WTC11 (cell line): ENCODE measurements around the gene DCAF8L2. TPM values are rescaled to one million over a fixed set of nuclear protein-coding genes. Genes with fewer than 3 reads are reported as not detected.

Experiments used
- ATAC-seq: fragments of 200-7000 bp; cut with Tn5 transposase; 2 replicates; pipeline ENCODE4 v1.10.0; 2021; ENCODE audit warnings: mild to moderate bottlenecking, moderate library complexity
- CTCF ChIA-PET: fragments of 300-600 bp; sonication (Branson Sonifier 250); formaldehyde crosslinking; loops from one replicate; lab custom pipeline; 2021; ENCODE audit warnings: antibody characterized with exemption; lab: Charles Lee
- POLR2A ChIA-PET: fragments of 350-600 bp; sonication (Branson Sonifier 250); formaldehyde crosslinking; loops from one replicate; lab custom pipeline; 2021; ENCODE audit warnings: antibody characterized with exemption; lab: Charles Lee
- DNase-seq: peaks from one replicate; pipeline ENCODE4 v3.0.0; 2021; ENCODE audit warnings: low spot score
- H3K27ac Mint-ChIP-seq: 2 replicates; pipeline ENCODE4 v1.8.0; 2021; ENCODE audit warnings: mixed read lengths
- H3K27me3 Mint-ChIP-seq: 2 replicates; pipeline ENCODE4 v1.8.0; 2021; ENCODE audit warnings: low read depth, mild to moderate bottlenecking, moderate library complexity, mixed read lengths
- H3K36me3 Mint-ChIP-seq: 2 replicates; pipeline ENCODE4 v1.8.0; 2021; ENCODE audit warnings: mixed read lengths
- H3K4me1 Mint-ChIP-seq: 2 replicates; pipeline ENCODE4 v1.8.0; 2022; ENCODE audit warnings: mixed read lengths
- H3K4me3 Mint-ChIP-seq: 2 replicates; pipeline ENCODE4 v1.8.0; 2021; ENCODE audit warnings: mild to moderate bottlenecking, moderate library complexity, mixed read lengths
- H3K9me3 Mint-ChIP-seq: 2 replicates; pipeline ENCODE4 v1.8.0; 2021; ENCODE audit warnings: mixed read lengths
- EMX1 ChIP-seq: fragments of 250-450 bp; sonication (Bioruptor Pico); IDR thresholded peaks from 2 replicates; pipeline ENCODE4 v1.8.0; 2021; ENCODE audit warnings: mild to moderate bottlenecking
- ETV6 ChIP-seq: sonication (generic); formaldehyde crosslinking; IDR thresholded peaks from 2 replicates; pipeline ENCODE4 v1.8.1; 2022; ENCODE audit warnings: mild to moderate bottlenecking, missing genetic modification reagents
- IRF2 ChIP-seq: sonication (generic); formaldehyde crosslinking; IDR thresholded peaks from 2 replicates; pipeline ENCODE4 v1.8.0; 2022; ENCODE audit warnings: low read depth, missing genetic modification reagents, borderline replicate concordance
- MYBL2 ChIP-seq: sonication (generic); formaldehyde crosslinking; IDR thresholded peaks from 2 replicates; pipeline ENCODE4 v1.8.1; 2023; ENCODE audit warnings: mild to moderate bottlenecking, moderate library complexity, missing genetic modification reagents
- SP1 ChIP-seq: sonication (generic); formaldehyde crosslinking; conservative IDR thresholded peaks from 2 replicates; pipeline ENCODE4 v1.8.1; 2022; ENCODE audit warnings: missing genetic modification reagents
- TEAD4 ChIP-seq: sonication (generic); formaldehyde crosslinking; IDR thresholded peaks from 2 replicates; pipeline ENCODE4 v1.8.0; 2022; ENCODE audit warnings: mild to moderate bottlenecking, missing genetic modification reagents
- ZNF121 ChIP-seq: sonication (generic); formaldehyde crosslinking; IDR thresholded peaks from 2 replicates; pipeline ENCODE4 v1.8.0; 2023; ENCODE audit warnings: missing genetic modification reagents
- ZNF138 ChIP-seq: sonication (generic); formaldehyde crosslinking; conservative IDR thresholded peaks from 2 replicates; pipeline ENCODE4 v1.8.1; 2022; ENCODE audit warnings: mild to moderate bottlenecking, moderate library complexity, missing genetic modification reagents
- ZNF396 ChIP-seq: fragments of 250-450 bp; sonication (Bioruptor Pico); IDR thresholded peaks from 2 replicates; pipeline ENCODE4 v1.8.0; 2021; ENCODE audit warnings: mild to moderate bottlenecking, moderate library complexity, borderline replicate concordance
- total RNA-seq: library from RNA; stranded (reverse); gene quantifications from 3 replicates; pipeline ENCODE4 v1.2.3, GENCODE V29; 2021
- TF ChIP-seq, protein P1 (sequence below): sonication (generic); formaldehyde crosslinking; IDR thresholded peaks from 2 replicates; pipeline ENCODE4 v1.8.0; 2023; ENCODE audit warnings: missing genetic modification reagents
- TF ChIP-seq, protein P2 (sequence below): fragments of 200-600 bp; IDR thresholded peaks from 2 replicates; pipeline ENCODE4 v1.8.0; 2022; ENCODE audit warnings: antibody characterized with exemption
- TF ChIP-seq, protein P3 (sequence below): sonication (generic); formaldehyde crosslinking; IDR thresholded peaks from 2 replicates; pipeline ENCODE4 v1.8.1; 2023; ENCODE audit warnings: mild to moderate bottlenecking, missing genetic modification reagents, moderate library complexity
- TF ChIP-seq, protein P4 (sequence below): sonication (generic); formaldehyde crosslinking; IDR thresholded peaks from 2 replicates; pipeline ENCODE4 v1.8.1; 2022; ENCODE audit warnings: missing genetic modification reagents, borderline replicate concordance
- TF ChIP-seq, protein P5 (sequence below): sonication (generic); formaldehyde crosslinking; IDR thresholded peaks from 2 replicates; pipeline ENCODE4 v1.8.0; 2023; ENCODE audit warnings: missing genetic modification reagents, mild to moderate bottlenecking, borderline replicate concordance
- TF ChIP-seq, protein P6 (sequence below): fragments of 250-450 bp; sonication (Bioruptor Pico); IDR thresholded peaks from 2 replicates; pipeline ENCODE4 v1.9.0; 2021; ENCODE audit warnings: mild to moderate bottlenecking
- TF ChIP-seq, protein P7 (sequence below): sonication (generic); formaldehyde crosslinking; IDR thresholded peaks from 2 replicates; pipeline ENCODE4 v1.8.1; 2022; ENCODE audit warnings: mild to moderate bottlenecking, moderate library complexity, missing genetic modification reagents
- TF ChIP-seq, protein P8 (sequence below): sonication (generic); formaldehyde crosslinking; IDR thresholded peaks from 2 replicates; pipeline ENCODE4 v1.8.1; 2023; ENCODE audit warnings: mild to moderate bottlenecking, missing genetic modification reagents
- TF ChIP-seq, protein P9 (sequence below): sonication (generic); formaldehyde crosslinking; IDR thresholded peaks from 2 replicates; pipeline ENCODE4 v1.8.1; 2023; ENCODE audit warnings: mild to moderate bottlenecking, missing genetic modification reagents, moderate library complexity

Gene DCAF8L2
- total RNA-seq, 1 experiment from 2014 or later: not detected

DNA sequence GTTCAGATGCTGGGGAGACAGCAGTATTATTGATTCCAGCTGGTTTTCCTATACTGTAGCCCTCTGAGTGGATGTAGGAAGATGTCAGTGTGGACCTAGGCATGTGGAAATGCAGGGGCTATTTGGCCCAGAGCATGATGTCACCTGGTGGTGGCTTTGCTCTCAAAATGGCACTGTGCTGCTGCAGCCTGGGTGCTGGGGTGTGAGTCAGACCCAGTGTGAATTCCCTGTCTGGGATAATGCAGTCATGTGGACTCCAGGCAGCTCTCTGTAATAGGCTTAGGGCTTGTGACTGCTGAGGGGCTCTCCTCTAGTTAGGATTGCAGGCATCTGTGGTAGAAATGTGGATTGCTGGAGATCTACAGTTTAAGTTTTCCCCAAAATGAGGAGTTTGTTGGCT lies 70.7 kb downstream of the DCAF8L2 start (continued):
- TF ChIP-seq, protein P1, sequence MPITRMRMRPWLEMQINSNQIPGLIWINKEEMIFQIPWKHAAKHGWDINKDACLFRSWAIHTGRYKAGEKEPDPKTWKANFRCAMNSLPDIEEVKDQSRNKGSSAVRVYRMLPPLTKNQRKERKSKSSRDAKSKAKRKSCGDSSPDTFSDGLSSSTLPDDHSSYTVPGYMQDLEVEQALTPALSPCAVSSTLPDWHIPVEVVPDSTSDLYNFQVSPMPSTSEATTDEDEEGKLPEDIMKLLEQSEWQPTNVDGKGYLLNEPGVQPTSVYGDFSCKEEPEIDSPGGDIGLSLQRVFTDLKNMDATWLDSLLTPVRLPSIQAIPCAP (CRISPR knock-in tag): no peak
- TF ChIP-seq, protein P2, sequence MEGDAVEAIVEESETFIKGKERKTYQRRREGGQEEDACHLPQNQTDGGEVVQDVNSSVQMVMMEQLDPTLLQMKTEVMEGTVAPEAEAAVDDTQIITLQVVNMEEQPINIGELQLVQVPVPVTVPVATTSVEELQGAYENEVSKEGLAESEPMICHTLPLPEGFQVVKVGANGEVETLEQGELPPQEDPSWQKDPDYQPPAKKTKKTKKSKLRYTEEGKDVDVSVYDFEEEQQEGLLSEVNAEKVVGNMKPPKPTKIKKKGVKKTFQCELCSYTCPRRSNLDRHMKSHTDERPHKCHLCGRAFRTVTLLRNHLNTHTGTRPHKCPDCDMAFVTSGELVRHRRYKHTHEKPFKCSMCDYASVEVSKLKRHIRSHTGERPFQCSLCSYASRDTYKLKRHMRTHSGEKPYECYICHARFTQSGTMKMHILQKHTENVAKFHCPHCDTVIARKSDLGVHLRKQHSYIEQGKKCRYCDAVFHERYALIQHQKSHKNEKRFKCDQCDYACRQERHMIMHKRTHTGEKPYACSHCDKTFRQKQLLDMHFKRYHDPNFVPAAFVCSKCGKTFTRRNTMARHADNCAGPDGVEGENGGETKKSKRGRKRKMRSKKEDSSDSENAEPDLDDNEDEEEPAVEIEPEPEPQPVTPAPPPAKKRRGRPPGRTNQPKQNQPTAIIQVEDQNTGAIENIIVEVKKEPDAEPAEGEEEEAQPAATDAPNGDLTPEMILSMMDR: no peak
- TF ChIP-seq, protein P3, sequence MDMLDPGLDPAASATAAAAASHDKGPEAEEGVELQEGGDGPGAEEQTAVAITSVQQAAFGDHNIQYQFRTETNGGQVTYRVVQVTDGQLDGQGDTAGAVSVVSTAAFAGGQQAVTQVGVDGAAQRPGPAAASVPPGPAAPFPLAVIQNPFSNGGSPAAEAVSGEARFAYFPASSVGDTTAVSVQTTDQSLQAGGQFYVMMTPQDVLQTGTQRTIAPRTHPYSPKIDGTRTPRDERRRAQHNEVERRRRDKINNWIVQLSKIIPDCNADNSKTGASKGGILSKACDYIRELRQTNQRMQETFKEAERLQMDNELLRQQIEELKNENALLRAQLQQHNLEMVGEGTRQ: no peak
- TF ChIP-seq, protein P4, sequence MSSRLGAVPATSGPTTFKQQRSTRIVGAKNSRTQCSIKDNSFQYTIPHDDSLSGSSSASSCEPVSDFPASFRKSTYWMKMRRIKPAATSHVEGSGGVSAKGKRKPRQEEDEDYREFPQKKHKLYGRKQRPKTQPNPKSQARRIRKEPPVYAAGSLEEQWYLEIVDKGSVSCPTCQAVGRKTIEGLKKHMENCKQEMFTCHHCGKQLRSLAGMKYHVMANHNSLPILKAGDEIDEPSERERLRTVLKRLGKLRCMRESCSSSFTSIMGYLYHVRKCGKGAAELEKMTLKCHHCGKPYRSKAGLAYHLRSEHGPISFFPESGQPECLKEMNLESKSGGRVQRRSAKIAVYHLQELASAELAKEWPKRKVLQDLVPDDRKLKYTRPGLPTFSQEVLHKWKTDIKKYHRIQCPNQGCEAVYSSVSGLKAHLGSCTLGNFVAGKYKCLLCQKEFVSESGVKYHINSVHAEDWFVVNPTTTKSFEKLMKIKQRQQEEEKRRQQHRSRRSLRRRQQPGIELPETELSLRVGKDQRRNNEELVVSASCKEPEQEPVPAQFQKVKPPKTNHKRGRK: no peak
- no peak for TF ChIP-seq SP1 (CRISPR knock-in tag)

DNA sequence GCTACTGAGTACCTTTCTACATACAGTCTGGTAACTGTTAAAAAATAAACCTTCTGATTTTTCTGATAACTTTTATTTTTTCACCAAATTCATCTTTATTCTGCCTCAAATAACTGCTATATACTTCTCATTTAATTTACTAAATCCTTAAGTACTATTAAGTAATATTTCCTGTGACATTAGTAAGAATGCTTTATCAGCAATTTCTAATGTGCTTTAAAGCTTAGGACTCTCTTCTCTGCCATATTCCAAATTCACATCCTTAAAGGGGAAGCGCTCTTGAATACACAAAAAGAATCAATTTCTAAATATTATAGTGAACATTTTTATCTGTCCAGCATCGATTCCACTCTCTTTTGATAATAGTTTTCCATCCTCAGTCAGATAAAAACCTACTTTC lies 81.1 kb downstream of the DCAF8L2 start:
- Mint-ChIP-seq H3K4me3 (no peak overlapping the region), H3K9me3 (no peaks in the 10 kb centered on the region), H3K27me3 (no peaks in the 10 kb centered on the region), H3K36me3 (no peaks in the 10 kb centered on the region), H3K27ac (no peak overlapping the region), H3K4me1 (peaks cover 7% of the 10 kb centered on the region; the same call in 1 of the 2 replicates)
- ChIA-PET POLR2A (no interaction called here), CTCF (no interaction called here)
- DNase-seq: no peak
- no peak for ATAC-seq
- TF ChIP-seq SP1 (CRISPR knock-in tag) (no peak), MYBL2 (no peak), ZNF396 (CRISPR knock-in tag) (no peak), IRF2 (CRISPR knock-in tag) (no peak), ZNF121 (CRISPR knock-in tag) (no peak), TEAD4 (CRISPR knock-in tag) (no peak), EMX1 (CRISPR knock-in tag) (no peak), ZNF138 (CRISPR knock-in tag) (no peak), ETV6 (no peak)
- TF ChIP-seq, protein P5, sequence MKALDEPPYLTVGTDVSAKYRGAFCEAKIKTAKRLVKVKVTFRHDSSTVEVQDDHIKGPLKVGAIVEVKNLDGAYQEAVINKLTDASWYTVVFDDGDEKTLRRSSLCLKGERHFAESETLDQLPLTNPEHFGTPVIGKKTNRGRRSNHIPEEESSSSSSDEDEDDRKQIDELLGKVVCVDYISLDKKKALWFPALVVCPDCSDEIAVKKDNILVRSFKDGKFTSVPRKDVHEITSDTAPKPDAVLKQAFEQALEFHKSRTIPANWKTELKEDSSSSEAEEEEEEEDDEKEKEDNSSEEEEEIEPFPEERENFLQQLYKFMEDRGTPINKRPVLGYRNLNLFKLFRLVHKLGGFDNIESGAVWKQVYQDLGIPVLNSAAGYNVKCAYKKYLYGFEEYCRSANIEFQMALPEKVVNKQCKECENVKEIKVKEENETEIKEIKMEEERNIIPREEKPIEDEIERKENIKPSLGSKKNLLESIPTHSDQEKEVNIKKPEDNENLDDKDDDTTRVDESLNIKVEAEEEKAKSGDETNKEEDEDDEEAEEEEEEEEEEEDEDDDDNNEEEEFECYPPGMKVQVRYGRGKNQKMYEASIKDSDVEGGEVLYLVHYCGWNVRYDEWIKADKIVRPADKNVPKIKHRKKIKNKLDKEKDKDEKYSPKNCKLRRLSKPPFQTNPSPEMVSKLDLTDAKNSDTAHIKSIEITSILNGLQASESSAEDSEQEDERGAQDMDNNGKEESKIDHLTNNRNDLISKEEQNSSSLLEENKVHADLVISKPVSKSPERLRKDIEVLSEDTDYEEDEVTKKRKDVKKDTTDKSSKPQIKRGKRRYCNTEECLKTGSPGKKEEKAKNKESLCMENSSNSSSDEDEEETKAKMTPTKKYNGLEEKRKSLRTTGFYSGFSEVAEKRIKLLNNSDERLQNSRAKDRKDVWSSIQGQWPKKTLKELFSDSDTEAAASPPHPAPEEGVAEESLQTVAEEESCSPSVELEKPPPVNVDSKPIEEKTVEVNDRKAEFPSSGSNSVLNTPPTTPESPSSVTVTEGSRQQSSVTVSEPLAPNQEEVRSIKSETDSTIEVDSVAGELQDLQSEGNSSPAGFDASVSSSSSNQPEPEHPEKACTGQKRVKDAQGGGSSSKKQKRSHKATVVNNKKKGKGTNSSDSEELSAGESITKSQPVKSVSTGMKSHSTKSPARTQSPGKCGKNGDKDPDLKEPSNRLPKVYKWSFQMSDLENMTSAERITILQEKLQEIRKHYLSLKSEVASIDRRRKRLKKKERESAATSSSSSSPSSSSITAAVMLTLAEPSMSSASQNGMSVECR (CRISPR knock-in tag): no peak
- TF ChIP-seq, protein P6, sequence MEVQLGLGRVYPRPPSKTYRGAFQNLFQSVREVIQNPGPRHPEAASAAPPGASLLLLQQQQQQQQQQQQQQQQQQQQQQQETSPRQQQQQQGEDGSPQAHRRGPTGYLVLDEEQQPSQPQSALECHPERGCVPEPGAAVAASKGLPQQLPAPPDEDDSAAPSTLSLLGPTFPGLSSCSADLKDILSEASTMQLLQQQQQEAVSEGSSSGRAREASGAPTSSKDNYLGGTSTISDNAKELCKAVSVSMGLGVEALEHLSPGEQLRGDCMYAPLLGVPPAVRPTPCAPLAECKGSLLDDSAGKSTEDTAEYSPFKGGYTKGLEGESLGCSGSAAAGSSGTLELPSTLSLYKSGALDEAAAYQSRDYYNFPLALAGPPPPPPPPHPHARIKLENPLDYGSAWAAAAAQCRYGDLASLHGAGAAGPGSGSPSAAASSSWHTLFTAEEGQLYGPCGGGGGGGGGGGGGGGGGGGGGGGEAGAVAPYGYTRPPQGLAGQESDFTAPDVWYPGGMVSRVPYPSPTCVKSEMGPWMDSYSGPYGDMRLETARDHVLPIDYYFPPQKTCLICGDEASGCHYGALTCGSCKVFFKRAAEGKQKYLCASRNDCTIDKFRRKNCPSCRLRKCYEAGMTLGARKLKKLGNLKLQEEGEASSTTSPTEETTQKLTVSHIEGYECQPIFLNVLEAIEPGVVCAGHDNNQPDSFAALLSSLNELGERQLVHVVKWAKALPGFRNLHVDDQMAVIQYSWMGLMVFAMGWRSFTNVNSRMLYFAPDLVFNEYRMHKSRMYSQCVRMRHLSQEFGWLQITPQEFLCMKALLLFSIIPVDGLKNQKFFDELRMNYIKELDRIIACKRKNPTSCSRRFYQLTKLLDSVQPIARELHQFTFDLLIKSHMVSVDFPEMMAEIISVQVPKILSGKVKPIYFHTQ (CRISPR knock-in tag): no peak
- TF ChIP-seq, protein P7, sequence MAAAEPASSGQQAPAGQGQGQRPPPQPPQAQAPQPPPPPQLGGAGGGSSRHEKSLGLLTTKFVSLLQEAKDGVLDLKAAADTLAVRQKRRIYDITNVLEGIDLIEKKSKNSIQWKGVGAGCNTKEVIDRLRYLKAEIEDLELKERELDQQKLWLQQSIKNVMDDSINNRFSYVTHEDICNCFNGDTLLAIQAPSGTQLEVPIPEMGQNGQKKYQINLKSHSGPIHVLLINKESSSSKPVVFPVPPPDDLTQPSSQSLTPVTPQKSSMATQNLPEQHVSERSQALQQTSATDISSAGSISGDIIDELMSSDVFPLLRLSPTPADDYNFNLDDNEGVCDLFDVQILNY (CRISPR knock-in tag): no peak
- TF ChIP-seq, protein P8, sequence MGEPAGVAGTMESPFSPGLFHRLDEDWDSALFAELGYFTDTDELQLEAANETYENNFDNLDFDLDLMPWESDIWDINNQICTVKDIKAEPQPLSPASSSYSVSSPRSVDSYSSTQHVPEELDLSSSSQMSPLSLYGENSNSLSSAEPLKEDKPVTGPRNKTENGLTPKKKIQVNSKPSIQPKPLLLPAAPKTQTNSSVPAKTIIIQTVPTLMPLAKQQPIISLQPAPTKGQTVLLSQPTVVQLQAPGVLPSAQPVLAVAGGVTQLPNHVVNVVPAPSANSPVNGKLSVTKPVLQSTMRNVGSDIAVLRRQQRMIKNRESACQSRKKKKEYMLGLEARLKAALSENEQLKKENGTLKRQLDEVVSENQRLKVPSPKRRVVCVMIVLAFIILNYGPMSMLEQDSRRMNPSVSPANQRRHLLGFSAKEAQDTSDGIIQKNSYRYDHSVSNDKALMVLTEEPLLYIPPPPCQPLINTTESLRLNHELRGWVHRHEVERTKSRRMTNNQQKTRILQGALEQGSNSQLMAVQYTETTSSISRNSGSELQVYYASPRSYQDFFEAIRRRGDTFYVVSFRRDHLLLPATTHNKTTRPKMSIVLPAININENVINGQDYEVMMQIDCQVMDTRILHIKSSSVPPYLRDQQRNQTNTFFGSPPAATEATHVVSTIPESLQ (CRISPR knock-in tag): no peak
- TF ChIP-seq, protein P4: no peak
- TF ChIP-seq, protein P9, sequence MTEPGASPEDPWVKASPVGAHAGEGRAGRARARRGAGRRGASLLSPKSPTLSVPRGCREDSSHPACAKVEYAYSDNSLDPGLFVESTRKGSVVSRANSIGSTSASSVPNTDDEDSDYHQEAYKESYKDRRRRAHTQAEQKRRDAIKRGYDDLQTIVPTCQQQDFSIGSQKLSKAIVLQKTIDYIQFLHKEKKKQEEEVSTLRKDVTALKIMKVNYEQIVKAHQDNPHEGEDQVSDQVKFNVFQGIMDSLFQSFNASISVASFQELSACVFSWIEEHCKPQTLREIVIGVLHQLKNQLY (CRISPR knock-in tag): no peak
